Tibial nerve (tissue), 3 donors: ENCODE results near the gene SCEL.

Experiments
- CTCF ChIP-seq, 5 experiments: fragments of 200-600 bp in 3 of 5; fragments of 450-650 bp in 2 of 5; sonication (generic) in 3 of 5; IDR thresholded peaks; one replicate each; pipeline ENCODE4 v1.5.1; 2016 to 2019; ENCODE audit warnings: antibody characterized with exemption in 5 of 5, mild to moderate bottlenecking in 3 of 5, moderate library complexity in 2 of 5
- POLR2A ChIP-seq, 2 donors: fragments of 450-650 bp; IDR thresholded peaks; one replicate each; pipeline ENCODE4 v1.6.1; 2017; ENCODE audit warnings: antibody characterized with exemption in 2 of 2, mild to moderate bottlenecking in 2 of 2, moderate library complexity in 2 of 2

- TF ChIP-seq CTCF (IDR thresholded peaks at IDR 0.05): no peak
- TF ChIP-seq POLR2A (IDR thresholded peaks at IDR 0.05): no peak
These were observed 7.1 kb upstream of the SCEL start for GRCh38 chr13:77528414-77528813.
